H1 (cell line): ENCODE results near the gene HOXC11. TPM values are rescaled to one million over a fixed set of nuclear protein-coding genes. Genes with fewer than 3 reads are reported as not detected.

Experiments used
- CTCF ChIA-PET: fragments of 300-600 bp; sonication (Branson Sonifier 250); formaldehyde crosslinking; loops from one replicate; lab custom pipeline; 2021; ENCODE audit not compliant: partially characterized antibody; lab: Charles Lee
- POLR2A ChIA-PET: fragments of 300-600 bp; sonication (Branson Sonifier 250); formaldehyde crosslinking; loops from one replicate; lab custom pipeline; 2021; ENCODE audit warnings: inconsistent platforms; ENCODE audit not compliant: partially characterized antibody; lab: Charles Lee
- DNase-seq, 2 experiments: peaks; one replicate each; pipeline versions ENCODE4 v3.0.0 to v3.0.0-alpha.2; 2010 to 2022; ENCODE audit warnings: low spot score in 2 of 2, low read depth in 1 of 2, mixed read lengths in 1 of 2
- FAIRE-seq: peaks from 2 replicates; lab custom pipeline; 2011; peaks lifted over from hg19 to GRCh38; lab: Jason Lieb, UNC
- H2AFZ ChIP-seq: 2 replicates; pipeline ENCODE4 v1.8.1; 2012; ENCODE audit warnings: low read length, inconsistent platforms
- H2AK5ac ChIP-seq: 2 replicates; pipeline ENCODE4 v1.6.1; 2013; ENCODE audit warnings: low read depth, low read length
- H2BK120ac ChIP-seq: replicated peaks from 2 replicates; pipeline ENCODE3; 2013; ENCODE audit warnings: low read depth, low read length, inconsistent platforms
- H2BK12ac ChIP-seq: 2 replicates; pipeline ENCODE4 v1.6.1; 2013; ENCODE audit warnings: low read depth, low read length
- H2BK15ac ChIP-seq: 2 replicates; pipeline ENCODE4 v1.6.1; 2013; ENCODE audit warnings: low read length
- H2BK20ac ChIP-seq: 2 replicates; pipeline ENCODE4 v1.6.1; 2013; ENCODE audit warnings: low read length
- H2BK5ac ChIP-seq: 2 replicates; pipeline ENCODE4 v1.6.1; 2013; ENCODE audit warnings: low read depth, low read length
- H3K14ac ChIP-seq: 2 replicates; pipeline ENCODE4 v1.6.1; 2013; ENCODE audit warnings: inconsistent platforms; ENCODE audit not compliant: insufficient read length
- H3K18ac ChIP-seq: 2 replicates; pipeline ENCODE4 v1.6.1; 2013; ENCODE audit warnings: low read length; ENCODE audit errors: extremely low read depth
- H3K23ac ChIP-seq: 2 replicates; pipeline ENCODE4 v1.6.1; 2013; ENCODE audit warnings: inconsistent platforms; ENCODE audit not compliant: insufficient read length
- H3K23me2 ChIP-seq: 2 replicates; pipeline ENCODE4 v1.6.1; 2013; ENCODE audit warnings: low read depth, low read length
- H3K27ac ChIP-seq: 2 replicates; pipeline ENCODE4 v1.6.1; 2011; ENCODE audit warnings: low read depth, low read length, inconsistent platforms
- H3K27me3 ChIP-seq, 4 experiments: replicated peaks in 1 of 4; 1 replicate in 1 of 4; 2 replicates in 3 of 4; pipeline versions ENCODE4 v1.6.1 to v1.8.1; 2011 to 2013; ENCODE audit warnings: low read length in 3 of 4, mild to moderate bottlenecking in 3 of 4, inconsistent platforms in 2 of 4, mixed read lengths in 2 of 4, moderate library complexity in 1 of 4; ENCODE audit not compliant: control insufficient read depth in 3 of 4, insufficient read depth in 3 of 4; ENCODE audit errors: extremely low read depth in 1 of 4
- H3K36me3 ChIP-seq, 4 experiments: 2 replicates each; pipeline versions ENCODE4 v1.6.1 to v1.8.1; 2011 to 2013; ENCODE audit warnings: mild to moderate bottlenecking in 4 of 4, low read length in 3 of 4, moderate library complexity in 2 of 4, control low read depth in 1 of 4, inconsistent platforms in 1 of 4; ENCODE audit not compliant: insufficient read depth in 4 of 4, control insufficient read depth in 2 of 4
- H3K4ac ChIP-seq: replicated peaks from 2 replicates; pipeline ENCODE3; 2013; ENCODE audit warnings: low read length, low read depth, mixed read lengths, inconsistent platforms; ENCODE audit not compliant: insufficient read length
- H3K4me1 ChIP-seq, 4 experiments: replicated peaks in 1 of 4; 1 replicate in 1 of 4; 2 replicates in 3 of 4; pipeline versions ENCODE4 v1.6.1 to v1.8.1; 2011 to 2013; ENCODE audit warnings: low read length in 3 of 4, inconsistent platforms in 2 of 4, mixed read lengths in 1 of 4; ENCODE audit not compliant: insufficient read depth in 4 of 4, control insufficient read depth in 3 of 4
- H3K4me2 ChIP-seq, 2 experiments: 2 replicates each; pipeline versions ENCODE4 v1.6.1 to v1.8.1; 2011 to 2013; ENCODE audit warnings: low read depth in 2 of 2, low read length in 2 of 2, control low read depth in 1 of 2, inconsistent platforms in 1 of 2, mild to moderate bottlenecking in 1 of 2; ENCODE audit not compliant: insufficient read depth in 1 of 2
- H3K4me3 ChIP-seq, 4 experiments: fragments of 200-600, 300-600 bp in 1 of 4; sonication (generic), shearing (Covaris generic), sonication (Bioruptor Twin) in 1 of 4; 2 replicates each; pipeline versions ENCODE4 v1.5.1 to v1.8.1; 2011 to 2016; ENCODE audit warnings: low read length in 4 of 4, low read depth in 3 of 4, control low read depth in 2 of 4, inconsistent platforms in 2 of 4, mild to moderate bottlenecking in 2 of 4, mixed read lengths in 1 of 4, moderate library complexity in 1 of 4; ENCODE audit not compliant: insufficient read depth in 2 of 4; ENCODE audit errors: extremely low read depth in 1 of 4
- H3K56ac ChIP-seq: replicated peaks from 2 replicates; pipeline ENCODE3; 2013; ENCODE audit warnings: low read depth, mild to moderate bottlenecking, mixed read lengths, low read length, inconsistent platforms; ENCODE audit not compliant: insufficient read length
- H3K79me1 ChIP-seq: 2 replicates; pipeline ENCODE4 v1.6.1; 2013; ENCODE audit warnings: low read depth, low read length, control low read depth
- H3K79me2 ChIP-seq, 2 experiments: 2 replicates each; pipeline versions ENCODE4 v1.6.1 to v1.8.1; 2012 to 2013; ENCODE audit warnings: low read length in 2 of 2, mild to moderate bottlenecking in 2 of 2, inconsistent platforms in 1 of 2; ENCODE audit not compliant: insufficient read depth in 2 of 2, control insufficient read depth in 1 of 2
- H3K9ac ChIP-seq, 4 experiments: replicated peaks in 1 of 4; 1 replicate in 1 of 4; 2 replicates in 3 of 4; pipeline versions ENCODE4 v1.6.1 to v1.8.1; 2011 to 2013; ENCODE audit warnings: low read depth in 3 of 4, low read length in 3 of 4, control low read depth in 2 of 4, mild to moderate bottlenecking in 2 of 4, moderate library complexity in 2 of 4, inconsistent platforms in 1 of 4; ENCODE audit errors: extremely low read depth in 1 of 4
- H3K9me3 ChIP-seq, 2 experiments: 2 replicates each; pipeline versions ENCODE4 v1.6.1 to v1.8.1; 2012 to 2013; ENCODE audit warnings: mild to moderate bottlenecking in 2 of 2, moderate library complexity in 2 of 2, control low read depth in 1 of 2, inconsistent platforms in 1 of 2, low read depth in 1 of 2, low read length in 1 of 2, mixed read lengths in 1 of 2; ENCODE audit not compliant: insufficient read depth in 2 of 2
- H4K20me1 ChIP-seq, 2 experiments: replicated peaks in 1 of 2; 2 replicates each; pipeline versions ENCODE3 to v1.8.1; 2011 to 2013; ENCODE audit warnings: inconsistent platforms in 2 of 2, low read length in 2 of 2, mild to moderate bottlenecking in 1 of 2; ENCODE audit not compliant: insufficient read depth in 2 of 2, control insufficient read depth in 1 of 2
- H4K5ac ChIP-seq: 2 replicates; pipeline ENCODE4 v1.6.1; 2013; ENCODE audit warnings: low read length, low read depth, mixed read lengths, inconsistent platforms; ENCODE audit not compliant: insufficient read length
- H4K8ac ChIP-seq: 2 replicates; pipeline ENCODE4 v1.8.0; 2013; ENCODE audit warnings: mild to moderate bottlenecking, moderate library complexity, low read length, inconsistent platforms; ENCODE audit not compliant: insufficient read depth; ENCODE audit errors: extremely low read depth
- H4K91ac ChIP-seq: replicated peaks from 2 replicates; pipeline ENCODE3; 2013; ENCODE audit warnings: low read length, mixed read lengths, inconsistent platforms; ENCODE audit not compliant: insufficient read length
- EZH2 ChIP-seq: fragments of 200-600 bp; sonication (generic); IDR thresholded peaks from 2 replicates; pipeline ENCODE4 v1.7.1; 2012; ENCODE audit warnings: low read depth, mild to moderate bottlenecking, moderate library complexity, low read length, inconsistent platforms; ENCODE audit not compliant: severe bottlenecking
- RNF2 ChIP-seq: fragments of 200-900, 300-1000 bp; sonication (generic); IDR thresholded peaks from 2 replicates; pipeline ENCODE4 v1.7.1; 2016; ENCODE audit warnings: borderline replicate concordance, low read depth, mild to moderate bottlenecking, antibody characterized with exemption, low read length; ENCODE audit not compliant: poor library complexity, severe bottlenecking; ENCODE audit errors: missing control alignments
- SP2 ChIP-seq: IDR thresholded peaks from 2 replicates; pipeline ENCODE4 v1.6.1; 2012; ENCODE audit warnings: mild to moderate bottlenecking, low read length, inconsistent platforms
- SUZ12 ChIP-seq: fragments of 200-600 bp; sonication (generic); IDR thresholded peaks from 2 replicates; pipeline ENCODE4 v1.6.1; 2012; ENCODE audit warnings: mild to moderate bottlenecking, inconsistent platforms, low read length, moderate library complexity, mixed read lengths
- TAF1 ChIP-seq: IDR thresholded peaks from 2 replicates; pipeline ENCODE4 v1.6.1; 2011; ENCODE audit warnings: mild to moderate bottlenecking, low read depth, low read length
- TCF12 ChIP-seq: IDR thresholded peaks from 2 replicates; pipeline ENCODE4 v1.6.1; 2011; ENCODE audit warnings: low read depth, mild to moderate bottlenecking, low read length
- WGBS, 2 experiments: shearing (Covaris generic) in 1 of 2; methylation state at CpG; one replicate each; pipeline versions ENCODE4 v1.1.6 to v1.1.7; 2013 to 2015; ENCODE audit warnings: low lambda C conversion rate in 2 of 2, mixed read lengths in 2 of 2, inconsistent platforms in 1 of 2, low coverage in 1 of 2, missing lambda C conversion rate in 1 of 2; ENCODE audit not compliant: insufficient replicate concordance in 2 of 2, insufficient coverage in 1 of 2, insufficient read length in 1 of 2; ENCODE audit errors: extremely low coverage in 1 of 2, missing lambda C conversion rate in 1 of 2; 5-methylcytosine and 5-hydroxymethylcytosine counted together
- polyA plus RNA-seq, 7 experiments: library from polyadenylated mRNA; depleted of rRNA in 3 of 7; stranded (reverse) in 5 of 7; unstranded in 2 of 7; fragments of >200 nt in 5 of 7; fragments of 200-250 nt in 2 of 7; gene quantifications; 1 replicate in 5 of 7; 2 replicates in 1 of 7; 4 replicates in 1 of 7; pipeline versions ENCODE4 v1.2.1 to v1.2.3, GENCODE V29; 2011 to 2013; ENCODE audit warnings: missing spikeins in 2 of 7, mixed read lengths in 2 of 7
- total RNA-seq: library from RNA; stranded (reverse); fragmentation: NEBNext Ultra II Directional; extraction: Animal tissue kit (Norgen Biotek cat#: 25700); gene quantifications from 2 replicates; pipeline ENCODE4 v1.2.1, GENCODE V29; 2021

HOXC11 gene
- total and polyA plus RNA-seq, 2 of the 8 experiments (the other 6 are each of a cell fraction or from before 2014, with no cell fraction given) = not detected

DNA sequence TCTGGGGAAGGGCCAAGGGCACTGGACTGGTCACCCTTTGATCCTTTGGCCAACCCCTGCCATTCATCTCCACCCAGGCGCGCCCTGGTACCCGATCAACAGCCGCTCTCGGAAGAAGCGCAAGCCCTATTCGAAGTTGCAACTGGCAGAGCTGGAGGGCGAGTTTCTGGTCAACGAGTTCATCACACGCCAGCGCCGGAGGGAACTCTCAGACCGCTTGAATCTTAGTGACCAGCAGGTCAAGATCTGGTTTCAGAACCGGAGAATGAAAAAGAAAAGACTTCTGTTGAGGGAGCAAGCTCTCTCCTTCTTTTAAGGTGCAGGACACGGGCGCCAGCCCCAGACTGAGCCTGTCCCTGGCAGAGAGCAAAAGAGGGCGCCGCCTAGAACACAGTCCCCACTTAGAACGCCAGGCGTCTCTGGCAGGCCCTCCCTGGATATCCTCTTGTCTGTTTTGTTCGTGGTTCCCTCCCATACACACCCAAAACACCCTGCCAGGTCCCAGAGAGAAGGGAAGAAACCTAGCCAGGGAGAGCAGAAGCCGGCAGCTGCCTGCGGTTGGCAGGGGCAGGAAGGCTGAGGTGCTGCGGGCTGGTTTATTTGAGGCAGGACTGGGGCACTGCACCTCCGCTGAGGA, 16.6 kb upstream of the HOXC11 start:
- 21% methylated on average over 23 of the region's 25 CpGs; no CpG with 5 or more reads in 1 of the 2 experiments for WGBS, 2 experiments
- Histone ChIP-seq H3K79me1 (no peaks in the 10 kb centered on the region), H3K4ac (no peak overlapping the region), H3K27ac (no peak overlapping the region), H3K18ac (no peak overlapping the region), H2BK5ac (no peak overlapping the region), H2BK20ac (no peak overlapping the region), H3K14ac (no peak overlapping the region), H2BK12ac (peak overlapping the region; percentile 60), H3K23me2 (no peaks in the 10 kb centered on the region), H4K20me1 (peaks cover 27 to 56% of the 10 kb centered on the region in 2 experiments), H3K9me3 (no peaks in the 10 kb centered on the region; a peak in 1 of 4 replicates), H3K4me3 (no peak overlapping the region), H4K8ac (peak overlapping the region; percentile 12; the same call in 1 of the 2 replicates), H3K27me3 (peaks cover 100% of the 10 kb centered on the region in 4 experiments), H4K5ac (no peak overlapping the region), H3K4me1 (peaks cover 0 to 8% (median 2%) of the 10 kb centered on the region in 4 experiments; a peak in 3 of 7 replicates), H2BK15ac (no peak overlapping the region), H3K56ac (no peak overlapping the region), H3K9ac (no peak overlapping the region), H3K79me2 (no peaks in the 10 kb centered on the region), H2BK120ac (no peak overlapping the region), H3K4me2 (no peak overlapping the region; a peak in 1 of 4 replicates), H3K36me3 (peaks cover 0 to 16% (median 0%) of the 10 kb centered on the region in 4 experiments; a peak in 1 of 8 replicates), H3K23ac (no peak overlapping the region), H2AK5ac (no peak overlapping the region), H4K91ac (no peak overlapping the region), H2AFZ (no peak overlapping the region)
- TF ChIP-seq RNF2 (peak; percentile 84), TCF12 (0 out of 2 replicates have a peak, but pooled peaks have one; percentile 12), SP2 (no peak), SUZ12 (peak; percentile 17), TAF1 (no peak), EZH2 (peak; percentile 16)
- CTCF ChIA-PET = interaction anchor here (1.1 to 5.6 kb wide), 2 partner anchors 30 to 124 kb away, joined by 3 to 40 read pairs; partner anchors contain the start of gene HOXC10
- peak in 1 of 2 experiments; percentile 57 for DNase-seq
- POLR2A ChIA-PET = interaction anchor here (1.2 kb wide), 1 partner anchor 17 kb away, joined by 4 read pairs; no protein-coding TSS in a partner anchor
- no peak for FAIRE-seq
